Spleen (tissue), 7 donors: Measurements from ENCODE around the gene TSPAN18.

ENCODE experiments used
- POLR2A ChIP-seq, 3 donors: fragments of 450-650 bp; IDR thresholded peaks; one replicate each; pipeline ENCODE4 v1.5.1; 2017; ENCODE audit warnings: antibody characterized with exemption in 3 of 3, mild to moderate bottlenecking in 1 of 3
- TF ChIP-seq, protein P1 (sequence below), 11 experiments: fragments of 200-600 bp in 7 of 11; fragments of 450-650 bp in 4 of 11; sonication (generic) in 4 of 11; IDR thresholded peaks in 8 of 11; conservative IDR thresholded peaks in 3 of 11; 1 replicate in 7 of 11; 2 replicates in 4 of 11; pipeline versions ENCODE4 v1.4.0 to v1.8.0; 2016 to 2021; ENCODE audit warnings: antibody characterized with exemption in 11 of 11, inconsistent platforms in 4 of 11, mild to moderate bottlenecking in 1 of 11
- donor health status: DM: no; HTN: no; CAD: no; lungs with moderate emphysema.
- donor health status: DM: no; HTN: no; CAD: no.
- donor health status: DM: no; HTN: no; CAD: no.

- TF ChIP-seq, protein P1, sequence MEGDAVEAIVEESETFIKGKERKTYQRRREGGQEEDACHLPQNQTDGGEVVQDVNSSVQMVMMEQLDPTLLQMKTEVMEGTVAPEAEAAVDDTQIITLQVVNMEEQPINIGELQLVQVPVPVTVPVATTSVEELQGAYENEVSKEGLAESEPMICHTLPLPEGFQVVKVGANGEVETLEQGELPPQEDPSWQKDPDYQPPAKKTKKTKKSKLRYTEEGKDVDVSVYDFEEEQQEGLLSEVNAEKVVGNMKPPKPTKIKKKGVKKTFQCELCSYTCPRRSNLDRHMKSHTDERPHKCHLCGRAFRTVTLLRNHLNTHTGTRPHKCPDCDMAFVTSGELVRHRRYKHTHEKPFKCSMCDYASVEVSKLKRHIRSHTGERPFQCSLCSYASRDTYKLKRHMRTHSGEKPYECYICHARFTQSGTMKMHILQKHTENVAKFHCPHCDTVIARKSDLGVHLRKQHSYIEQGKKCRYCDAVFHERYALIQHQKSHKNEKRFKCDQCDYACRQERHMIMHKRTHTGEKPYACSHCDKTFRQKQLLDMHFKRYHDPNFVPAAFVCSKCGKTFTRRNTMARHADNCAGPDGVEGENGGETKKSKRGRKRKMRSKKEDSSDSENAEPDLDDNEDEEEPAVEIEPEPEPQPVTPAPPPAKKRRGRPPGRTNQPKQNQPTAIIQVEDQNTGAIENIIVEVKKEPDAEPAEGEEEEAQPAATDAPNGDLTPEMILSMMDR (IDR thresholded peaks at IDR 0.05 in 8 of 11, conservative IDR thresholded peaks at IDR 0.05 in 3 of 11), result no peak
- no peak for TF ChIP-seq POLR2A (IDR thresholded peaks at IDR 0.05)
Observed at GRCh38 chr11:44803009-44803408, 76.2 kb downstream of the TSPAN18 start.
